ENCODE measurements around the gene TRANK1.

The TRANK1 gene

DNA sequence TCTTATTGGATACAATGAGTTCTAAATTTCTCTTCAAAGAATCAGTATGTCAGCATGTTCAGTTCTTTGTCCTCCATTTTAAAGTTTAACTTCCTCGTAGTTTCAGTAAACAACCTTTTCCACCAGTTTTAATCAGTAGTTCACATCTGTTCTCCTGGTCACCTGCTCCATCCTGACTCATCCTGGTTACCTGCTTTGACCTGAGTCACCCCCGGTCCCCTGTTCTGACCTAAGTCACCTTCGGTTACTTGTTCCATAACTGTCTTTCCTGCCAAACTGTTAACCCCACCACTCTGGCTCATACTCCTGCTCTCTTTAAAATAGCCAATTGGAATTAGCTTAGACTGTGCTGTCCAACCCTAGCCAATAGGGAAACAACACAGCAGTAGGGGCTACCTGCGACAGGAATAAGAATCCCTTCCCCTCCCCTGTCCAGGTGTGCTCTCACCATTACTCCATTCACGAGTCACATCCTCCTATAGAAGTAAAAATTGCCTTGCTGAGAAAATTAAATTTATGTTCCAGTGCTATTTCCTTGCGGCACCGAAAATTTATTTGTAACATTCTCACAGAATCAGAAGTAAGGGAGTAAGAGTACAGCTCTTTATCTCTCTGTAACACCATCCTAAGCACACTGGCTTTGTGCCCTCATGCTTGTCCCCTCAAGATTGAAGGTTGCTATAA is 23.8 kb downstream of the TRANK1 start:
- Histone ChIP-seq H3K4me3 (ENCODE audit: low read depth, low read length) (no peak overlapping the region), H3K4me1 (ENCODE audit: control insufficient read depth, insufficient read depth, low read length) (no peaks in the 10 kb centered on the region), H3K9me3 (ENCODE audit: control insufficient read depth, insufficient read depth, low read depth, low read length) (no peaks in the 10 kb centered on the region), H3K36me3 (ENCODE audit: control insufficient read depth in 2 of 2, insufficient read depth in 1 of 2, low read length in 2 of 2) (no peaks in the 10 kb centered on the region), H3K27ac (ENCODE audit: extremely low read depth, low read depth, low read length) (no peak overlapping the region)
- CTCF ChIA-PET: no interaction called here
- POLR2A ChIA-PET: no interaction called here
- TF ChIP-seq SETDB1 (IDR thresholded peaks at IDR 0.05; ENCODE audit: insufficient read length, low read length) (peak; percentile 74), ZBTB8A (tag by site-specific recombination; IDR thresholded peaks at IDR 0.05) (no peak)

GRCh38 chr3:36919439-36920160 is 25.3 kb downstream of the TRANK1 start:
- H3K27ac ChIP-seq (ENCODE audit: extremely low read depth, low read depth, low read length): no peak overlapping the region

GRCh38 chr3:36918050-36918449 is 26.8 kb downstream of the TRANK1 start:
- Histone ChIP-seq H3K4me3 (ENCODE audit: low read depth, low read length) (no peak overlapping the region), H3K27ac (ENCODE audit: extremely low read depth, low read depth, low read length) (no peak overlapping the region), H3K4me1 (ENCODE audit: control insufficient read depth, insufficient read depth, low read length) (no peaks in the 10 kb centered on the region), H3K9me3 (ENCODE audit: control insufficient read depth, insufficient read depth, low read depth, low read length) (no peaks in the 10 kb centered on the region), H3K36me3 (ENCODE audit: control insufficient read depth in 2 of 2, insufficient read depth in 1 of 2, low read length in 2 of 2) (no peaks in the 10 kb centered on the region)
- CTCF ChIA-PET: no interaction called here
- TF ChIP-seq ZNF394 (tag by site-specific recombination; IDR thresholded peaks at IDR 0.05; ENCODE audit: borderline replicate concordance) (no peak), ZNF558 (tag by site-specific recombination; IDR thresholded peaks at IDR 0.05) (no peak), ZNF341 (tag by site-specific recombination; IDR thresholded peaks at IDR 0.05; ENCODE audit: low read depth) (no peak), HOXD13 (CRISPR knock-in tag; IDR thresholded peaks at IDR 0.05; ENCODE audit: borderline replicate concordance) (no peak), SCRT1 (tag by site-specific recombination; IDR thresholded peaks at IDR 0.05; ENCODE audit: borderline replicate concordance) (no peak), ZNF426 (tag by site-specific recombination; IDR thresholded peaks at IDR 0.05) (no peak), KLF9 (tag by site-specific recombination; IDR thresholded peaks at IDR 0.05; ENCODE audit: low read depth) (no peak), ZEB2 (tag by site-specific recombination; IDR thresholded peaks at IDR 0.05) (no peak), ZNF112 (tag by site-specific recombination; IDR thresholded peaks at IDR 0.05) (no peak), ZNF626 (tag by site-specific recombination; IDR thresholded peaks at IDR 0.05) (no peak)
- TF ChIP-seq, protein P1, sequence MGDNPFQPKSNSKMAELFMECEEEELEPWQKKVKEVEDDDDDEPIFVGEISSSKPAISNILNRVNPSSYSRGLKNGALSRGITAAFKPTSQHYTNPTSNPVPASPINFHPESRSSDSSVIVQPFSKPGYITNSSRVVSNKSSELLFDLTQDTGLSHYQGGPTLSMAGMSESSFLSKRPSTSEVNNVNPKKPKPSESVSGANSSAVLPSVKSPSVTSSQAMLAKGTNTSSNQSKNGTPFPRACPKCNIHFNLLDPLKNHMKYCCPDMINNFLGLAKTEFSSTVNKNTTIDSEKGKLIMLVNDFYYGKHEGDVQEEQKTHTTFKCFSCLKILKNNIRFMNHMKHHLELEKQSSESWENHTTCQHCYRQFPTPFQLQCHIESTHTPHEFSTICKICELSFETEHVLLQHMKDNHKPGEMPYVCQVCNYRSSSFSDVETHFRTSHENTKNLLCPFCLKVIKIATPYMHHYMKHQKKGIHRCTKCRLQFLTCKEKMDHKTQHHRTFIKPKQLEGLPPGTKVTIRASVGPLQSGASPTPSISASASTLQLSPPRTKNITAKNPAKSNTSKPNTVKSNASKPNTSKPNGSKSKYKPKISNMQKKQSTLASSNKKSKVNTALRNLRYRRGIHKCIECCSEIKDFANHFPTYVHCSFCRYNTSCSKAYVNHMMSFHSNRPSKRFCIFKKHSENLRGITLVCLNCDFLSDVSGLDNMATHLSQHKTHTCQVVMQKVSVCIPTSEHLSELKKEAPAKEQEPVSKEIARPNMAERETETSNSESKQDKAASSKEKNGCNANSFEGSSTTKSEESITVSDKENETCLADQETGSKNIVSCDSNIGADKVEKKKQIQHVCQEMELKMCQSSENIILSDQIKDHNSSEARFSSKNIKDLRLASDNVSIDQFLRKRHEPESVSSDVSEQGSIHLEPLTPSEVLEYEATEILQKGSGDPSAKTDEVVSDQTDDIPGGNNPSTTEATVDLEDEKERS (tag by site-specific recombination; IDR thresholded peaks at IDR 0.05): no peak
- TF ChIP-seq, protein P2, sequence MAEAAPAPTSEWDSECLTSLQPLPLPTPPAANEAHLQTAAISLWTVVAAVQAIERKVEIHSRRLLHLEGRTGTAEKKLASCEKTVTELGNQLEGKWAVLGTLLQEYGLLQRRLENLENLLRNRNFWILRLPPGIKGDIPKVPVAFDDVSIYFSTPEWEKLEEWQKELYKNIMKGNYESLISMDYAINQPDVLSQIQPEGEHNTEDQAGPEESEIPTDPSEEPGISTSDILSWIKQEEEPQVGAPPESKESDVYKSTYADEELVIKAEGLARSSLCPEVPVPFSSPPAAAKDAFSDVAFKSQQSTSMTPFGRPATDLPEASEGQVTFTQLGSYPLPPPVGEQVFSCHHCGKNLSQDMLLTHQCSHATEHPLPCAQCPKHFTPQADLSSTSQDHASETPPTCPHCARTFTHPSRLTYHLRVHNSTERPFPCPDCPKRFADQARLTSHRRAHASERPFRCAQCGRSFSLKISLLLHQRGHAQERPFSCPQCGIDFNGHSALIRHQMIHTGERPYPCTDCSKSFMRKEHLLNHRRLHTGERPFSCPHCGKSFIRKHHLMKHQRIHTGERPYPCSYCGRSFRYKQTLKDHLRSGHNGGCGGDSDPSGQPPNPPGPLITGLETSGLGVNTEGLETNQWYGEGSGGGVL (tag by site-specific recombination; IDR thresholded peaks at IDR 0.05): no peak
- TF ChIP-seq, protein P3, sequence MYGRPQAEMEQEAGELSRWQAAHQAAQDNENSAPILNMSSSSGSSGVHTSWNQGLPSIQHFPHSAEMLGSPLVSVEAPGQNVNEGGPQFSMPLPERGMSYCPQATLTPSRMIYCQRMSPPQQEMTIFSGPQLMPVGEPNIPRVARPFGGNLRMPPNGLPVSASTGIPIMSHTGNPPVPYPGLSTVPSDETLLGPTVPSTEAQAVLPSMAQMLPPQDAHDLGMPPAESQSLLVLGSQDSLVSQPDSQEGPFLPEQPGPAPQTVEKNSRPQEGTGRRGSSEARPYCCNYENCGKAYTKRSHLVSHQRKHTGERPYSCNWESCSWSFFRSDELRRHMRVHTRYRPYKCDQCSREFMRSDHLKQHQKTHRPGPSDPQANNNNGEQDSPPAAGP (tag by site-specific recombination; IDR thresholded peaks at IDR 0.05): no peak
- POLR2A ChIA-PET: no interaction called here

More at GRCh38 chr3:36919439-36920160, 25.3 kb downstream of the TRANK1 start:
- Histone ChIP-seq H3K4me1 (ENCODE audit: control insufficient read depth, insufficient read depth, low read length) (no peaks in the 10 kb centered on the region), H3K9me3 (ENCODE audit: control insufficient read depth, insufficient read depth, low read depth, low read length) (no peaks in the 10 kb centered on the region), H3K4me3 (ENCODE audit: low read depth, low read length) (no peak overlapping the region), H3K36me3 (ENCODE audit: control insufficient read depth in 2 of 2, insufficient read depth in 1 of 2, low read length in 2 of 2) (no peaks in the 10 kb centered on the region)
- ChIA-PET CTCF (interaction anchor here (0.5 to 0.6 kb wide), 2 partner anchors 80 to 302 kb away, joined by 3 read pairs; no protein-coding TSS in a partner anchor), POLR2A (no interaction called here)
- TF ChIP-seq, protein P4, sequence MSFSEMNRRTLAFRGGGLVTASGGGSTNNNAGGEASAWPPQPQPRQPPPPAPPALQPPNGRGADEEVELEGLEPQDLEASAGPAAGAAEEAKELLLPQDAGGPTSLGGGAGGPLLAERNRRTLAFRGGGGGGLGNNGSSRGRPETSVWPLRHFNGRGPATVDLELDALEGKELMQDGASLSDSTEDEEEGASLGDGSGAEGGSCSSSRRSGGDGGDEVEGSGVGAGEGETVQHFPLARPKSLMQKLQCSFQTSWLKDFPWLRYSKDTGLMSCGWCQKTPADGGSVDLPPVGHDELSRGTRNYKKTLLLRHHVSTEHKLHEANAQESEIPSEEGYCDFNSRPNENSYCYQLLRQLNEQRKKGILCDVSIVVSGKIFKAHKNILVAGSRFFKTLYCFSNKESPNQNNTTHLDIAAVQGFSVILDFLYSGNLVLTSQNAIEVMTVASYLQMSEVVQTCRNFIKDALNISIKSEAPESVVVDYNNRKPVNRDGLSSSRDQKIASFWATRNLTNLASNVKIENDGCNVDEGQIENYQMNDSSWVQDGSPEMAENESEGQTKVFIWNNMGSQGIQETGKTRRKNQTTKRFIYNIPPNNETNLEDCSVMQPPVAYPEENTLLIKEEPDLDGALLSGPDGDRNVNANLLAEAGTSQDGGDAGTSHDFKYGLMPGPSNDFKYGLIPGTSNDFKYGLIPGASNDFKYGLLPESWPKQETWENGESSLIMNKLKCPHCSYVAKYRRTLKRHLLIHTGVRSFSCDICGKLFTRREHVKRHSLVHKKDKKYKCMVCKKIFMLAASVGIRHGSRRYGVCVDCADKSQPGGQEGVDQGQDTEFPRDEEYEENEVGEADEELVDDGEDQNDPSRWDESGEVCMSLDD (tag by site-specific recombination; IDR thresholded peaks at IDR 0.05): no peak
- TF ChIP-seq ZNF623 (tag by site-specific recombination; IDR thresholded peaks at IDR 0.05) (no peak), ZNF266 (tag by site-specific recombination; IDR thresholded peaks at IDR 0.05; ENCODE audit: low read depth) (no peak)
- TF ChIP-seq, protein P5, sequence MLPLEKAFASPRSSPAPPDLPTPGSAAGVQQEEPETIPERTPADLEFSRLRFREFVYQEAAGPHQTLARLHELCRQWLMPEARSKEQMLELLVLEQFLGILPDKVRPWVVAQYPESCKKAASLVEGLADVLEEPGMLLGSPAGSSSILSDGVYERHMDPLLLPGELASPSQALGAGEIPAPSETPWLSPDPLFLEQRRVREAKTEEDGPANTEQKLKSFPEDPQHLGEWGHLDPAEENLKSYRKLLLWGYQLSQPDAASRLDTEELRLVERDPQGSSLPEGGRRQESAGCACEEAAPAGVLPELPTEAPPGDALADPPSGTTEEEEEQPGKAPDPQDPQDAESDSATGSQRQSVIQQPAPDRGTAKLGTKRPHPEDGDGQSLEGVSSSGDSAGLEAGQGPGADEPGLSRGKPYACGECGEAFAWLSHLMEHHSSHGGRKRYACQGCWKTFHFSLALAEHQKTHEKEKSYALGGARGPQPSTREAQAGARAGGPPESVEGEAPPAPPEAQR (tag by site-specific recombination; IDR thresholded peaks at IDR 0.05): no peak

Data from HEK293 (cell line).